Vagina (tissue), 2 donors: Measurements from ENCODE around the gene ASCC3.

Experiments used
- POLR2A ChIP-seq, 2 donors: fragments of 450-650 bp; IDR thresholded peaks; one replicate each; pipeline ENCODE4 v1.6.1; 2017; ENCODE audit warnings: antibody characterized with exemption in 2 of 2, mild to moderate bottlenecking in 2 of 2, moderate library complexity in 2 of 2
- TF ChIP-seq, protein P1 (sequence below), 3 experiments: fragments of 450-650 bp in 2 of 3; fragments of 200-600 bp in 1 of 3; sonication (generic) in 1 of 3; IDR thresholded peaks; one replicate each; pipeline ENCODE4 v1.5.1; 2017 to 2019; ENCODE audit warnings: antibody characterized with exemption in 3 of 3, mild to moderate bottlenecking in 2 of 3, moderate library complexity in 2 of 3

DNA sequence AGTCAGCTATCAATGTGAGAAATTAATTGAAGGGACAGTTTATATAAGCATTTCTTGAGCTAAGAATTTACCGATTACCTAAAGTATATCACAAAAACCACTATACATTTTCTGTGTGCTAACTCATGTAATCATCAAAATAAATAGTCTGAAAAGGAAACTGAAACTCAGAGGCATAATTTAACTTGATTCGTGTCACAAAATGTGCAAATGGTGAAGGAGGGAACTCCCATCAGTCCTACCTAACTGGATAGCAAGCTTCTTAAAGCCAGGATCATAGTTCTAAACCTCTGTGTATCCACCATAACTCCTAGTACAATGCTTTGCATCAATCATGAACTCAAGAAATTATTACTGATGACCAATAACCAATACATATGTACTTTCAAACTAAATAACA, 91.0 kb downstream of the ASCC3 start:
- TF ChIP-seq, protein P1, sequence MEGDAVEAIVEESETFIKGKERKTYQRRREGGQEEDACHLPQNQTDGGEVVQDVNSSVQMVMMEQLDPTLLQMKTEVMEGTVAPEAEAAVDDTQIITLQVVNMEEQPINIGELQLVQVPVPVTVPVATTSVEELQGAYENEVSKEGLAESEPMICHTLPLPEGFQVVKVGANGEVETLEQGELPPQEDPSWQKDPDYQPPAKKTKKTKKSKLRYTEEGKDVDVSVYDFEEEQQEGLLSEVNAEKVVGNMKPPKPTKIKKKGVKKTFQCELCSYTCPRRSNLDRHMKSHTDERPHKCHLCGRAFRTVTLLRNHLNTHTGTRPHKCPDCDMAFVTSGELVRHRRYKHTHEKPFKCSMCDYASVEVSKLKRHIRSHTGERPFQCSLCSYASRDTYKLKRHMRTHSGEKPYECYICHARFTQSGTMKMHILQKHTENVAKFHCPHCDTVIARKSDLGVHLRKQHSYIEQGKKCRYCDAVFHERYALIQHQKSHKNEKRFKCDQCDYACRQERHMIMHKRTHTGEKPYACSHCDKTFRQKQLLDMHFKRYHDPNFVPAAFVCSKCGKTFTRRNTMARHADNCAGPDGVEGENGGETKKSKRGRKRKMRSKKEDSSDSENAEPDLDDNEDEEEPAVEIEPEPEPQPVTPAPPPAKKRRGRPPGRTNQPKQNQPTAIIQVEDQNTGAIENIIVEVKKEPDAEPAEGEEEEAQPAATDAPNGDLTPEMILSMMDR (IDR thresholded peaks at IDR 0.05), result no peak
- TF ChIP-seq POLR2A (IDR thresholded peaks at IDR 0.05), result no peak
